Upper lobe of left lung (tissue), 6 donors: ENCODE results near the gene ABHD12. TPM values are rescaled to one million over a fixed set of nuclear protein-coding genes. Genes with fewer than 3 reads are reported as not detected.

Source experiments
- ATAC-seq, 2 donors: fragments of 200-7000 bp; cut with Tn5 transposase; one replicate each; pipeline ENCODE4 v1.9.1; 2022; ENCODE audit warnings: mild to moderate bottlenecking in 2 of 2, moderate library complexity in 2 of 2; ENCODE audit not compliant: low FRiP score in 2 of 2
- DNase-seq, 2 donors: peaks; one replicate each; pipeline ENCODE4 v3.0.0-alpha.2; 2019 to 2020
- H3K27ac ChIP-seq, 4 donors: fragments of 200-600 bp; sonication (generic); one replicate each; pipeline ENCODE4 v1.5.1; 2016 to 2019
- H3K27me3 ChIP-seq, 4 donors: fragments of 200-600 bp; sonication (generic); one replicate each; pipeline ENCODE4 v1.5.1; 2017 to 2019
- H3K36me3 ChIP-seq, 4 donors: fragments of 200-600 bp; sonication (generic); one replicate each; pipeline ENCODE4 v1.5.1; 2016 to 2019
- H3K4me1 ChIP-seq, 4 donors: fragments of 200-600 bp; sonication (generic); one replicate each; pipeline ENCODE4 v1.5.1; 2018 to 2019
- H3K4me3 ChIP-seq, 4 donors: fragments of 200-600 bp; sonication (generic); one replicate each; pipeline ENCODE4 v1.5.1; 2017 to 2019; ENCODE audit warnings: mild to moderate bottlenecking in 2 of 4, moderate library complexity in 1 of 4
- H3K9me3 ChIP-seq, 4 donors: fragments of 200-600 bp; sonication (generic); one replicate each; pipeline ENCODE4 v1.5.1; 2018 to 2019
- CTCF ChIP-seq, 6 experiments: fragments of 450-650 bp in 4 of 6; fragments of 200-600 bp in 2 of 6; sonication (generic) in 2 of 6; IDR thresholded peaks; one replicate each; pipeline ENCODE4 v1.5.1; 2016 to 2019; ENCODE audit warnings: antibody characterized with exemption in 6 of 6
- EP300 ChIP-seq, 4 donors: sonication (generic); formaldehyde crosslinking; IDR thresholded peaks; one replicate each; pipeline ENCODE4 v1.5.1; 2017; ENCODE audit warnings: antibody characterized with exemption in 4 of 4, control low read depth in 2 of 4
- POLR2A ChIP-seq, 4 donors: fragments of 450-650 bp; IDR thresholded peaks; one replicate each; pipeline ENCODE4 v1.5.1; 2016 to 2017; ENCODE audit warnings: antibody characterized with exemption in 4 of 4, mild to moderate bottlenecking in 2 of 4
- POLR2AphosphoS5 ChIP-seq, 2 donors: sonication (generic); formaldehyde crosslinking; IDR thresholded peaks; one replicate each; pipeline ENCODE4 v1.5.1; 2017; ENCODE audit warnings: antibody characterized with exemption in 2 of 2
- WGBS, 2 donors: methylation state at CpG; one replicate each; pipeline ENCODE4 v1.1.5; 2017 to 2018; 5-methylcytosine and 5-hydroxymethylcytosine counted together
- total RNA-seq, 6 donors: library from RNA; depleted of rRNA in 4 of 6; stranded (reverse); fragments of >200 nt in 4 of 6; gene quantifications; one replicate each; pipeline versions ENCODE4 v1.1.0 to v1.2.1, GENCODE V29; 2016 to 2021
- donor health status: DM: no; HTN: no; CAD: no; lungs with moderate emphysema.
- donor health status: DM: no; HTN: yes; CAD: no; lungs with severe emphysema.

Gene ABHD12
- total RNA-seq, 6 donors from 2014 or later: 38.3 to 132 (median 74.5) TPM

- no peak for TF ChIP-seq CTCF (IDR thresholded peaks at IDR 0.05)
- TF ChIP-seq POLR2AphosphoS5 (IDR thresholded peaks at IDR 0.05): no peak
- TF ChIP-seq POLR2A (IDR thresholded peaks at IDR 0.05): no peak
- TF ChIP-seq EP300 (IDR thresholded peaks at IDR 0.05): no peak
- DNase-seq (no peak), ATAC-seq (no peak)
- peaks cover 10 to 16% (median 13%) of the 10 kb centered on the region in 4 donors for H3K4me1 ChIP-seq
- peak overlapping the region in 3 of 4 donors; percentile 75 to 95 (median 85) for H3K27ac ChIP-seq
- peak overlapping the region; percentile 81 to 95 (median 94) for H3K4me3 ChIP-seq
- H3K36me3 ChIP-seq: no peaks in the 10 kb centered on the region
- WGBS, 2 donors: 15 to 19% methylated on average over 18 to 19 of the region's 19 CpGs
- no peaks in the 10 kb centered on the region for H3K27me3 ChIP-seq
- H3K9me3 ChIP-seq: no peaks in the 10 kb centered on the region
Observed at GRCh38 chr20:25389401-25389857, 1.2 kb downstream of the ABHD12 start.

GRCh38 chr20:25382704-25383370, 7.8 kb downstream of the ABHD12 start:
- peaks cover 0 to 7% (median 3%) of the 10 kb centered on the region in 4 donors for H3K4me1 ChIP-seq
- H3K36me3 ChIP-seq: no peaks in the 10 kb centered on the region
- TF ChIP-seq POLR2A (IDR thresholded peaks at IDR 0.05): no peak
- no peak for TF ChIP-seq EP300 (IDR thresholded peaks at IDR 0.05)
- TF ChIP-seq CTCF (IDR thresholded peaks at IDR 0.05): no peak
- no peak for TF ChIP-seq POLR2AphosphoS5 (IDR thresholded peaks at IDR 0.05)
- no peaks in the 10 kb centered on the region for H3K27me3 ChIP-seq
- no peak overlapping the region for H3K4me3 ChIP-seq
- DNase-seq (no peak), ATAC-seq (no peak)
- no peaks in the 10 kb centered on the region for H3K9me3 ChIP-seq
- H3K27ac ChIP-seq: no peak overlapping the region
- 87 to 93% methylated on average over 5 of the region's 5 CpGs for WGBS, 2 donors

GRCh38 chr20:25380945-25381614, 9.6 kb downstream of the ABHD12 start:
- H3K4me1 ChIP-seq: peaks cover 0 to 7% (median 3%) of the 10 kb centered on the region in 4 donors
- DNase-seq (no peak), ATAC-seq (no peak)
- H3K27ac ChIP-seq: no peak overlapping the region
- H3K4me3 ChIP-seq: no peak overlapping the region
- 91 to 95% methylated on average over 7 of the region's 7 CpGs for WGBS, 2 donors
- TF ChIP-seq EP300 (IDR thresholded peaks at IDR 0.05) (no peak), POLR2AphosphoS5 (IDR thresholded peaks at IDR 0.05) (no peak), POLR2A (IDR thresholded peaks at IDR 0.05) (no peak), CTCF (IDR thresholded peaks at IDR 0.05) (no peak)
- no peaks in the 10 kb centered on the region for H3K9me3 ChIP-seq
- H3K36me3 ChIP-seq: no peaks in the 10 kb centered on the region
- H3K27me3 ChIP-seq: no peaks in the 10 kb centered on the region

GRCh38 chr20:25378884-25379733, 11.5 kb downstream of the ABHD12 start:
- TF ChIP-seq CTCF (IDR thresholded peaks at IDR 0.05) (no peak), EP300 (IDR thresholded peaks at IDR 0.05) (no peak), POLR2A (IDR thresholded peaks at IDR 0.05) (no peak), POLR2AphosphoS5 (IDR thresholded peaks at IDR 0.05) (no peak)
- no peaks in the 10 kb centered on the region for H3K36me3 ChIP-seq
- no peak for ATAC-seq
- no peak overlapping the region for H3K27ac ChIP-seq
- H3K9me3 ChIP-seq: no peaks in the 10 kb centered on the region
- no peaks in the 10 kb centered on the region for H3K27me3 ChIP-seq
- H3K4me1 ChIP-seq: no peaks in the 10 kb centered on the region
- H3K4me3 ChIP-seq: no peak overlapping the region
- WGBS, 2 donors: 94% methylated on average over 10 of the region's 10 CpGs
- DNase-seq: no peak
